Fibroblast of lung (primary cell): ENCODE results near the gene SRGAP1. TPM values are rescaled to one million over a fixed set of nuclear protein-coding genes. Genes with fewer than 3 reads are reported as not detected.

Source experiments
- DNase-seq, 2 donors: peaks; one replicate each; pipeline versions ENCODE4 v3.0.0 to v3.0.0-alpha.2; 2010; ENCODE audit warnings: low read depth in 2 of 2
- H2AFZ ChIP-seq: 2 replicates; pipeline ENCODE4 v1.5.1; 2012; ENCODE audit warnings: low read length, control low read depth, inconsistent platforms
- H3K27ac ChIP-seq: 2 replicates; pipeline ENCODE4 v1.5.1; 2011; ENCODE audit warnings: low read length, control low read depth; ENCODE audit not compliant: insufficient read depth
- H3K27me3 ChIP-seq: 2 replicates; pipeline ENCODE4 v1.5.1; 2011; ENCODE audit warnings: mild to moderate bottlenecking, low read length; ENCODE audit not compliant: control insufficient read depth, insufficient read depth
- H3K36me3 ChIP-seq: 2 replicates; pipeline ENCODE4 v1.5.1; 2011; ENCODE audit warnings: low read length; ENCODE audit not compliant: control insufficient read depth, insufficient read depth
- H3K4me1 ChIP-seq: 2 replicates; pipeline ENCODE4 v1.5.1; 2011; ENCODE audit warnings: low read length; ENCODE audit not compliant: control insufficient read depth, insufficient read depth; ENCODE audit errors: extremely low read depth
- H3K4me2 ChIP-seq: 2 replicates; pipeline ENCODE4 v1.5.1; 2011; ENCODE audit warnings: low read length, control low read depth; ENCODE audit not compliant: insufficient read depth; ENCODE audit errors: extremely low read depth
- H3K4me3 ChIP-seq, 4 experiments: fragments of 200-600 bp in 1 of 4; sonication (generic) in 1 of 4; replicated peaks in 1 of 4; 2 replicates each; pipeline ENCODE4 v1.5.1; 2011 to 2016; ENCODE audit warnings: low read length in 4 of 4, low read depth in 3 of 4, mild to moderate bottlenecking in 3 of 4, control low read depth in 2 of 4, inconsistent platforms in 1 of 4, mixed read lengths in 1 of 4; ENCODE audit not compliant: insufficient read depth in 1 of 4; ENCODE audit errors: control extremely low read depth in 1 of 4
- H3K79me2 ChIP-seq: 2 replicates; pipeline ENCODE4 v1.5.1; 2012; ENCODE audit warnings: mild to moderate bottlenecking, low read length, inconsistent platforms; ENCODE audit not compliant: control insufficient read depth, insufficient read depth
- H3K9ac ChIP-seq: 2 replicates; pipeline ENCODE4 v1.5.1; 2011; ENCODE audit warnings: mild to moderate bottlenecking, low read length, control low read depth; ENCODE audit not compliant: insufficient read depth
- H3K9me3 ChIP-seq: 2 replicates; pipeline ENCODE4 v1.5.1; 2012; ENCODE audit warnings: low read depth, low read length; ENCODE audit not compliant: control insufficient read depth, insufficient read depth
- H4K20me1 ChIP-seq: 2 replicates; pipeline ENCODE4 v1.5.1; 2011; ENCODE audit warnings: low read length; ENCODE audit not compliant: control insufficient read depth, insufficient read depth; ENCODE audit errors: extremely low read depth
- CTCF ChIP-seq, 2 donors: IDR thresholded peaks in 1 of 2; conservative IDR thresholded peaks in 1 of 2; 1 replicate in 1 of 2; 2 replicates in 1 of 2; pipeline ENCODE4 v1.5.1; 2011 to 2012; ENCODE audit warnings: low read length in 2 of 2, control low read depth in 1 of 2, inconsistent platforms in 1 of 2, low read depth in 1 of 2, mild to moderate bottlenecking in 1 of 2
- EZH2 ChIP-seq: IDR thresholded peaks from 2 replicates; pipeline ENCODE4 v1.5.1; 2012; ENCODE audit warnings: low read length, control low read depth, mild to moderate bottlenecking; ENCODE audit errors: missing control alignments
- polyA plus RNA-seq, 2 donors: library from polyadenylated mRNA; depleted of rRNA in 1 of 2; stranded (reverse) in 1 of 2; unstranded in 1 of 2; fragments of >200 nt; gene quantifications; 2 replicates each; pipeline ENCODE4 v1.2.1, GENCODE V29; 2011 to 2012; ENCODE audit warnings: missing spikeins in 1 of 2
- total RNA-seq: library from RNA; depleted of rRNA; stranded (reverse); fragments of >200 nt; gene quantifications from 2 replicates; pipeline ENCODE4 v1.2.1, GENCODE V29; 2014

Gene SRGAP1
- total and polyA plus RNA-seq, 2 donors (not counting 1 experiment from before 2014, with no cell fraction given): 18.9 to 30.2 TPM

GRCh38 chr12:64187370-64187769, 342.9 kb downstream of the SRGAP1 start:
- TF ChIP-seq CTCF (conservative IDR thresholded peaks at IDR 0.05 in 1 of 2, IDR thresholded peaks at IDR 0.05 in 1 of 2; ENCODE audit: low read depth in 1 of 2, low read length in 2 of 2) (no peak), EZH2 (no peak)
- no peak overlapping the region for H2AFZ ChIP-seq
- no peak overlapping the region for H3K9ac ChIP-seq

GRCh38 chr12:64187794-64188193, 343.3 kb downstream of the SRGAP1 start:
- no peak overlapping the region for H2AFZ ChIP-seq
- peak in 1 of 2 donors; percentile 62 for DNase-seq
- TF ChIP-seq EZH2 (no peak), CTCF (conservative IDR thresholded peaks at IDR 0.05 in 1 of 2, IDR thresholded peaks at IDR 0.05 in 1 of 2; ENCODE audit: low read depth in 1 of 2, low read length in 2 of 2) (no peak)
- no peak overlapping the region for H3K4me2 ChIP-seq
- no peak overlapping the region for H3K4me3 ChIP-seq
- peaks cover 13% of the 10 kb centered on the region for H3K4me1 ChIP-seq
- H3K9me3 ChIP-seq: no peaks in the 10 kb centered on the region
- H4K20me1 ChIP-seq: no peaks in the 10 kb centered on the region
- no peak overlapping the region for H3K9ac ChIP-seq
- no peaks in the 10 kb centered on the region for H3K27me3 ChIP-seq
- H3K27ac ChIP-seq: peak overlapping the region; percentile 52
- H3K36me3 ChIP-seq: no peaks in the 10 kb centered on the region
- no peaks in the 10 kb centered on the region for H3K79me2 ChIP-seq

More at GRCh38 chr12:64187370-64187769, 342.9 kb downstream of the SRGAP1 start:
- H3K4me3 ChIP-seq: no peak overlapping the region
- no peak overlapping the region for H3K4me2 ChIP-seq
- no peaks in the 10 kb centered on the region for H3K79me2 ChIP-seq
- H3K27me3 ChIP-seq: no peaks in the 10 kb centered on the region
- no peaks in the 10 kb centered on the region for H3K9me3 ChIP-seq
- peak; percentile 76 to 84 for DNase-seq
- peak overlapping the region; percentile 57 for H3K27ac ChIP-seq
- H3K36me3 ChIP-seq: no peaks in the 10 kb centered on the region
- H3K4me1 ChIP-seq: peaks cover 16% of the 10 kb centered on the region
- H4K20me1 ChIP-seq: no peaks in the 10 kb centered on the region

GRCh38 chr12:64189530-64189929, 345.0 kb downstream of the SRGAP1 start:
- Histone ChIP-seq H2AFZ (no peak overlapping the region), H3K4me2 (no peak overlapping the region), H3K79me2 (no peaks in the 10 kb centered on the region), H3K27ac (no peak overlapping the region), H3K9me3 (no peaks in the 10 kb centered on the region), H3K4me1 (peaks cover 13% of the 10 kb centered on the region), H4K20me1 (no peaks in the 10 kb centered on the region), H3K4me3 (no peak overlapping the region), H3K9ac (no peak overlapping the region), H3K27me3 (no peaks in the 10 kb centered on the region), H3K36me3 (peaks cover 3% of the 10 kb centered on the region)
- TF ChIP-seq EZH2 (no peak), CTCF (conservative IDR thresholded peaks at IDR 0.05 in 1 of 2, IDR thresholded peaks at IDR 0.05 in 1 of 2; ENCODE audit: low read depth in 1 of 2, low read length in 2 of 2) (no peak)
- no peak for DNase-seq
